Lower leg skin (tissue), 3 donors: ENCODE results near the gene ST8SIA5.

Experiments used
- POLR2A ChIP-seq, 2 donors: fragments of 450-650 bp; IDR thresholded peaks; one replicate each; pipeline ENCODE4 v1.6.1; 2016 to 2017; ENCODE audit warnings: antibody characterized with exemption in 2 of 2, mild to moderate bottlenecking in 1 of 2, moderate library complexity in 1 of 2
- TF ChIP-seq, protein P1 (sequence below), 3 donors: fragments of 450-650 bp; IDR thresholded peaks; one replicate each; pipeline ENCODE4 v1.5.1; 2016; ENCODE audit warnings: antibody characterized with exemption in 3 of 3, mild to moderate bottlenecking in 3 of 3, moderate library complexity in 2 of 3

DNA sequence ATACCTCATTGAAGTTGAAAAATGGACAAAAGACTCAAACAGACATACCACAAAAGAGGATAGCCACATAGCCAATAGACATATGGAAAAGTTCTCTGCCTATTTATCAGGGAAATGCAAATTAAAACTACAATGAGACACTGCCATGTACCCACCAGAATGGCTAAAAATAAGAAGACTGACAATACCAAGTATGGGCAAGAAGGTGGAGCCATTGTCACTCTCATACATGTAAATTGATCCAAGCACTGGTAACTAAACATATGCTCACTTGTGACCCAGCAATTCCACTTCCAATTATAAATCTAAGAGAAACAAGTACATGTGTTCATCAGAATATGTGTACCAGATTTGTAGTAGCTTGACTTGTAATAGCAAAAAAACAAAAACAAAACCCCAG lies 104.5 kb downstream of the ST8SIA5 start:
- no peak for TF ChIP-seq POLR2A (IDR thresholded peaks at IDR 0.05)
- TF ChIP-seq, protein P1, sequence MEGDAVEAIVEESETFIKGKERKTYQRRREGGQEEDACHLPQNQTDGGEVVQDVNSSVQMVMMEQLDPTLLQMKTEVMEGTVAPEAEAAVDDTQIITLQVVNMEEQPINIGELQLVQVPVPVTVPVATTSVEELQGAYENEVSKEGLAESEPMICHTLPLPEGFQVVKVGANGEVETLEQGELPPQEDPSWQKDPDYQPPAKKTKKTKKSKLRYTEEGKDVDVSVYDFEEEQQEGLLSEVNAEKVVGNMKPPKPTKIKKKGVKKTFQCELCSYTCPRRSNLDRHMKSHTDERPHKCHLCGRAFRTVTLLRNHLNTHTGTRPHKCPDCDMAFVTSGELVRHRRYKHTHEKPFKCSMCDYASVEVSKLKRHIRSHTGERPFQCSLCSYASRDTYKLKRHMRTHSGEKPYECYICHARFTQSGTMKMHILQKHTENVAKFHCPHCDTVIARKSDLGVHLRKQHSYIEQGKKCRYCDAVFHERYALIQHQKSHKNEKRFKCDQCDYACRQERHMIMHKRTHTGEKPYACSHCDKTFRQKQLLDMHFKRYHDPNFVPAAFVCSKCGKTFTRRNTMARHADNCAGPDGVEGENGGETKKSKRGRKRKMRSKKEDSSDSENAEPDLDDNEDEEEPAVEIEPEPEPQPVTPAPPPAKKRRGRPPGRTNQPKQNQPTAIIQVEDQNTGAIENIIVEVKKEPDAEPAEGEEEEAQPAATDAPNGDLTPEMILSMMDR (IDR thresholded peaks at IDR 0.05) = no peak
